Liver (tissue), 3 donors: ENCODE measurements around the gene TSPAN8.

Source experiments
- HNF4A ChIP-seq, 2 donors: conservative IDR thresholded peaks; 2 replicates each; pipeline ENCODE4 v1.6.1; 2016; ENCODE audit warnings: antibody characterized with exemption in 2 of 2, mild to moderate bottlenecking in 2 of 2
- NR2F2 ChIP-seq: IDR thresholded peaks from 2 replicates; pipeline ENCODE4 v1.6.1; 2016; ENCODE audit warnings: antibody characterized with exemption
- SP1 ChIP-seq: IDR thresholded peaks from 2 replicates; pipeline ENCODE4 v1.6.1; 2018; ENCODE audit warnings: antibody characterized with exemption, mild to moderate bottlenecking
- ZBTB33 ChIP-seq: IDR thresholded peaks from 2 replicates; pipeline ENCODE4 v1.6.1; 2016; ENCODE audit warnings: antibody characterized with exemption
- TF ChIP-seq, protein P1 (sequence below): IDR thresholded peaks from 2 replicates; pipeline ENCODE4 v1.6.1; 2016; ENCODE audit warnings: antibody characterized with exemption, mild to moderate bottlenecking
- TF ChIP-seq, protein P2 (sequence below): fragments of 150-350 bp; IDR thresholded peaks from 2 replicates; pipeline ENCODE4 v1.5.1; 2017; ENCODE audit warnings: improper control_type of control experiment, low read depth, low read length; ENCODE audit not compliant: missing input control
- donor health status: healthy.
- donor health status: healthy.

DNA sequence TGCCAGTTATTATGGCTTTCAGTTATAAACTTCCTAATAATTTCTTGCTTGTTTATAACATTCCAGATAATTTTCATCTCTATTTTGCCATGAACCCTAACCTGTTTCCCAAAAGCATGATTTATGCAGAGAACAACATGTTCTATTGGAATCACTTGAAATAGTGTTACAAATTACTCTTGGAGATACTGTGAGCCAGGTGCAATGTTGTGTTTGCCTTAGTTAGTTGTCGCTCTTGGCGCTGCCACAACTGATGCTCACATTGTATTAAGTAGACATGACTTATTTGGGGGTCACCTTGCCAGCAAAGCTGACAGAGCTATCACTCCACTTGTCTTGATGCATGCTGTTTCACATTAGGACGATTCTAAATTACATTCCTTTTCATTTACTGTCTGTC lies 49.4 kb downstream of the TSPAN8 start:
- TF ChIP-seq, protein P1, sequence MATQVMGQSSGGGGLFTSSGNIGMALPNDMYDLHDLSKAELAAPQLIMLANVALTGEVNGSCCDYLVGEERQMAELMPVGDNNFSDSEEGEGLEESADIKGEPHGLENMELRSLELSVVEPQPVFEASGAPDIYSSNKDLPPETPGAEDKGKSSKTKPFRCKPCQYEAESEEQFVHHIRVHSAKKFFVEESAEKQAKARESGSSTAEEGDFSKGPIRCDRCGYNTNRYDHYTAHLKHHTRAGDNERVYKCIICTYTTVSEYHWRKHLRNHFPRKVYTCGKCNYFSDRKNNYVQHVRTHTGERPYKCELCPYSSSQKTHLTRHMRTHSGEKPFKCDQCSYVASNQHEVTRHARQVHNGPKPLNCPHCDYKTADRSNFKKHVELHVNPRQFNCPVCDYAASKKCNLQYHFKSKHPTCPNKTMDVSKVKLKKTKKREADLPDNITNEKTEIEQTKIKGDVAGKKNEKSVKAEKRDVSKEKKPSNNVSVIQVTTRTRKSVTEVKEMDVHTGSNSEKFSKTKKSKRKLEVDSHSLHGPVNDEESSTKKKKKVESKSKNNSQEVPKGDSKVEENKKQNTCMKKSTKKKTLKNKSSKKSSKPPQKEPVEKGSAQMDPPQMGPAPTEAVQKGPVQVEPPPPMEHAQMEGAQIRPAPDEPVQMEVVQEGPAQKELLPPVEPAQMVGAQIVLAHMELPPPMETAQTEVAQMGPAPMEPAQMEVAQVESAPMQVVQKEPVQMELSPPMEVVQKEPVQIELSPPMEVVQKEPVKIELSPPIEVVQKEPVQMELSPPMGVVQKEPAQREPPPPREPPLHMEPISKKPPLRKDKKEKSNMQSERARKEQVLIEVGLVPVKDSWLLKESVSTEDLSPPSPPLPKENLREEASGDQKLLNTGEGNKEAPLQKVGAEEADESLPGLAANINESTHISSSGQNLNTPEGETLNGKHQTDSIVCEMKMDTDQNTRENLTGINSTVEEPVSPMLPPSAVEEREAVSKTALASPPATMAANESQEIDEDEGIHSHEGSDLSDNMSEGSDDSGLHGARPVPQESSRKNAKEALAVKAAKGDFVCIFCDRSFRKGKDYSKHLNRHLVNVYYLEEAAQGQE: no peak
- TF ChIP-seq, protein P2, sequence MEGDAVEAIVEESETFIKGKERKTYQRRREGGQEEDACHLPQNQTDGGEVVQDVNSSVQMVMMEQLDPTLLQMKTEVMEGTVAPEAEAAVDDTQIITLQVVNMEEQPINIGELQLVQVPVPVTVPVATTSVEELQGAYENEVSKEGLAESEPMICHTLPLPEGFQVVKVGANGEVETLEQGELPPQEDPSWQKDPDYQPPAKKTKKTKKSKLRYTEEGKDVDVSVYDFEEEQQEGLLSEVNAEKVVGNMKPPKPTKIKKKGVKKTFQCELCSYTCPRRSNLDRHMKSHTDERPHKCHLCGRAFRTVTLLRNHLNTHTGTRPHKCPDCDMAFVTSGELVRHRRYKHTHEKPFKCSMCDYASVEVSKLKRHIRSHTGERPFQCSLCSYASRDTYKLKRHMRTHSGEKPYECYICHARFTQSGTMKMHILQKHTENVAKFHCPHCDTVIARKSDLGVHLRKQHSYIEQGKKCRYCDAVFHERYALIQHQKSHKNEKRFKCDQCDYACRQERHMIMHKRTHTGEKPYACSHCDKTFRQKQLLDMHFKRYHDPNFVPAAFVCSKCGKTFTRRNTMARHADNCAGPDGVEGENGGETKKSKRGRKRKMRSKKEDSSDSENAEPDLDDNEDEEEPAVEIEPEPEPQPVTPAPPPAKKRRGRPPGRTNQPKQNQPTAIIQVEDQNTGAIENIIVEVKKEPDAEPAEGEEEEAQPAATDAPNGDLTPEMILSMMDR: no peak
- no peak for TF ChIP-seq SP1
- no peak for TF ChIP-seq HNF4A (conservative IDR thresholded peaks at IDR 0.05)
- no peak for TF ChIP-seq NR2F2
- TF ChIP-seq ZBTB33: no peak
